Peyer's patch (tissue), 4 donors: ENCODE measurements around the gene TBC1D2B.
"Not testable (repeated sequence)": the region's sequence is repeated elsewhere in the genome, so short reads cannot be mapped to it uniquely, and the experiment has no call there.

Experiments
- POLR2A ChIP-seq, 2 donors: fragments of 450-650 bp; IDR thresholded peaks; one replicate each; pipeline ENCODE4 v1.5.1; 2017; ENCODE audit warnings: antibody characterized with exemption in 2 of 2, mild to moderate bottlenecking in 2 of 2, moderate library complexity in 2 of 2
- TF ChIP-seq, protein P1 (sequence below), 6 experiments: fragments of 450-650 bp in 4 of 6; fragments of 200-600 bp in 2 of 6; sonication (generic) in 1 of 6; IDR thresholded peaks; one replicate each; pipeline ENCODE4 v1.5.1; 2017 to 2019; ENCODE audit warnings: antibody characterized with exemption in 6 of 6, mild to moderate bottlenecking in 3 of 6, moderate library complexity in 1 of 6

GRCh38 chr15:77995537-77995918 lies 82.0 kb downstream of the TBC1D2B start:
- TF ChIP-seq, protein P1, sequence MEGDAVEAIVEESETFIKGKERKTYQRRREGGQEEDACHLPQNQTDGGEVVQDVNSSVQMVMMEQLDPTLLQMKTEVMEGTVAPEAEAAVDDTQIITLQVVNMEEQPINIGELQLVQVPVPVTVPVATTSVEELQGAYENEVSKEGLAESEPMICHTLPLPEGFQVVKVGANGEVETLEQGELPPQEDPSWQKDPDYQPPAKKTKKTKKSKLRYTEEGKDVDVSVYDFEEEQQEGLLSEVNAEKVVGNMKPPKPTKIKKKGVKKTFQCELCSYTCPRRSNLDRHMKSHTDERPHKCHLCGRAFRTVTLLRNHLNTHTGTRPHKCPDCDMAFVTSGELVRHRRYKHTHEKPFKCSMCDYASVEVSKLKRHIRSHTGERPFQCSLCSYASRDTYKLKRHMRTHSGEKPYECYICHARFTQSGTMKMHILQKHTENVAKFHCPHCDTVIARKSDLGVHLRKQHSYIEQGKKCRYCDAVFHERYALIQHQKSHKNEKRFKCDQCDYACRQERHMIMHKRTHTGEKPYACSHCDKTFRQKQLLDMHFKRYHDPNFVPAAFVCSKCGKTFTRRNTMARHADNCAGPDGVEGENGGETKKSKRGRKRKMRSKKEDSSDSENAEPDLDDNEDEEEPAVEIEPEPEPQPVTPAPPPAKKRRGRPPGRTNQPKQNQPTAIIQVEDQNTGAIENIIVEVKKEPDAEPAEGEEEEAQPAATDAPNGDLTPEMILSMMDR (IDR thresholded peaks at IDR 0.05) = not testable (repeated sequence)
- not testable (repeated sequence) for TF ChIP-seq POLR2A (IDR thresholded peaks at IDR 0.05)
